ENCODE results near the gene CACNG4.

Gene CACNG4

DNA sequence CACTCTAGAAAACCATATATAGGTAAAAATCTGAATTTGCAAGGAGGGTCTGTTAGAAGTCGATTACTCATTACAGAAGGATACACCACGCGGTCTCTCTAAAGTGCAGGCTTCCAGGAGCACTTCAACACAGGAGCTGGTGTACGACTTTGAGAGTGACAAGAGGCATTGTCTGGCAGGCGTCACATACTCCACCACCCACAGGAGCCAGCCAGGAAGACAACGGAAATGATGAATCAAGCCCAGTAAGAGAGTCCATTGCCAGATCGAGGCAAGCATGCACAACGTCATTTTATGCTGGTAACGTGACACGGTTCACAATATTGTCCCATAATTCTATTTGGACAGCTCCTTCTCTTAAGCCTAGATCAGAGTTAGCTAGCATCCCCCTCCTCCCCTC, 15.0 kb upstream of the CACNG4 start:
- DNase-seq (ENCODE audit: low read depth), result peak; percentile 40
- TF ChIP-seq, protein P1, sequence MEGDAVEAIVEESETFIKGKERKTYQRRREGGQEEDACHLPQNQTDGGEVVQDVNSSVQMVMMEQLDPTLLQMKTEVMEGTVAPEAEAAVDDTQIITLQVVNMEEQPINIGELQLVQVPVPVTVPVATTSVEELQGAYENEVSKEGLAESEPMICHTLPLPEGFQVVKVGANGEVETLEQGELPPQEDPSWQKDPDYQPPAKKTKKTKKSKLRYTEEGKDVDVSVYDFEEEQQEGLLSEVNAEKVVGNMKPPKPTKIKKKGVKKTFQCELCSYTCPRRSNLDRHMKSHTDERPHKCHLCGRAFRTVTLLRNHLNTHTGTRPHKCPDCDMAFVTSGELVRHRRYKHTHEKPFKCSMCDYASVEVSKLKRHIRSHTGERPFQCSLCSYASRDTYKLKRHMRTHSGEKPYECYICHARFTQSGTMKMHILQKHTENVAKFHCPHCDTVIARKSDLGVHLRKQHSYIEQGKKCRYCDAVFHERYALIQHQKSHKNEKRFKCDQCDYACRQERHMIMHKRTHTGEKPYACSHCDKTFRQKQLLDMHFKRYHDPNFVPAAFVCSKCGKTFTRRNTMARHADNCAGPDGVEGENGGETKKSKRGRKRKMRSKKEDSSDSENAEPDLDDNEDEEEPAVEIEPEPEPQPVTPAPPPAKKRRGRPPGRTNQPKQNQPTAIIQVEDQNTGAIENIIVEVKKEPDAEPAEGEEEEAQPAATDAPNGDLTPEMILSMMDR (conservative IDR thresholded peaks at IDR 0.05; ENCODE audit: low read length), result no peak
- H3K4me3 ChIP-seq (ENCODE audit: low read length), result no peak overlapping the region

DNA sequence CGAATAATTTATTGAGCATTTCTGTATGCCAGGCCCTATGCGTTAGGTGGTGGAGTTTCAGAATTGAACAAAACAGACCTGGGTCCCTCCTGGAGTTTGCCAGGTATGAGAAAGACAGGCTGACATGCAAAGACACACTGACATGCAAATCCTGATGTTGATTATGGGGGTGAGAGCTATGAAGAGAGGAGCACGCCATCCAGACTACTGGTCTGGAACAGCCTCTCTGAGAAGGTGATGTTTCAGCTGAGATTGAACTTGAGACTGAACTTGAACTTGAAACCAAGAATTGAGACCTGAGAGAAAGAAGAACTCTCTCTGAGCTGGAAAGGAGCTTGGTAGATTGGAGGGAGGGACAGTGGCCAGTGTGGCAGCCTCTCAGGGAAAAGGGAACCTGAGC, 14.2 kb upstream of the CACNG4 start:
- TF ChIP-seq, protein P1 (conservative IDR thresholded peaks at IDR 0.05; ENCODE audit: low read length), result no peak
- H3K4me3 ChIP-seq (ENCODE audit: low read length), result no peak overlapping the region
- DNase-seq (ENCODE audit: low read depth), result no peak

DNA sequence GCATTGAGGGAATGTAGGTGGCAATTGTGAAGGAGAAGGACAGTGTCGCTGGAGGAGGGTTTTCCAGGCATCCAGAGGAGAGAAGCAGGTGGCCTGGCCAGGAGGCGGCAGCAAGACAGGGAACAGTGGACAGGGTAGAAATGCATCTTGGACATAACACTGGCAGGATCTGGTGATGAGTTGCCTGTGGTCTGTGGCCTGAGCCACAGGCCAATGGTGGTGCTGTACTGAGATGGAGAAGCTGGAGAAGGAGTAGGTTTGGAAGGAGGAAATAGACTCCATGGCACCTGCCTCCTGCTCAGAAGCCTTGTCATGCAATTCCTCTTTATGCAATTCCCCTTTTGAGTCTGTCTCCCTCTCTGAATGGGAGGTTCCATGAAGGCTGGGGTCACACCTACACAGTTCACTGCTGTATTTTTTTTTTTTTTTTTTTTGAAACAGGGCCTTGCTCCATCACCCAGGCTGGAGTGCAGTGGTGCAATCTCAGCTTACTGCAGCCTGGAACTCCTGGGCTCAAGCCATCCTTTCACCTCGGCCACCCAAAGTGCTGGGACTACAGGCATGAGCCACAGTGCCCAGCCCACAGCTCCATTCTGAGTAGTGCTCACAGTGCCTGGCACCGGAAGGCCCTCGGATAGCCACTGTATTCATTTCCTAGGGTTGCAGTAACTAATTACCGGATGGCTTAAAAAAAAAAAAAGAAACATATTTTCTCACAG, 13.5 kb upstream of the CACNG4 start:
- no peak overlapping the region for H3K4me3 ChIP-seq (ENCODE audit: low read length)
- TF ChIP-seq, protein P1 (conservative IDR thresholded peaks at IDR 0.05; ENCODE audit: low read length), result no peak
- DNase-seq (ENCODE audit: low read depth), result no peak

GRCh38 chr17:66951605-66951953, 12.9 kb upstream of the CACNG4 start:
- TF ChIP-seq, protein P1 (conservative IDR thresholded peaks at IDR 0.05; ENCODE audit: low read length), result no peak
- DNase-seq (ENCODE audit: low read depth), result no peak
- no peak overlapping the region for H3K4me3 ChIP-seq (ENCODE audit: low read length)

- TF ChIP-seq, protein P1 (conservative IDR thresholded peaks at IDR 0.05; ENCODE audit: low read length), result no peak
- DNase-seq (ENCODE audit: low read depth), result peak; percentile 84
Measured at GRCh38 chr17:66952031-66952524, 12.4 kb upstream of the CACNG4 start.

GRCh38 chr17:66952681-66953629, 11.6 kb upstream of the CACNG4 start:
- H3K4me3 ChIP-seq (ENCODE audit: low read length), result no peak overlapping the region
- no peak for DNase-seq (ENCODE audit: low read depth)
- TF ChIP-seq, protein P1 (conservative IDR thresholded peaks at IDR 0.05; ENCODE audit: low read length), result no peak

More at GRCh38 chr17:66952031-66952524, 12.4 kb upstream of the CACNG4 start:
- H3K4me3 ChIP-seq (ENCODE audit: low read length), result no peak overlapping the region
